ENCODE results near the gene XPNPEP3.

DNA sequence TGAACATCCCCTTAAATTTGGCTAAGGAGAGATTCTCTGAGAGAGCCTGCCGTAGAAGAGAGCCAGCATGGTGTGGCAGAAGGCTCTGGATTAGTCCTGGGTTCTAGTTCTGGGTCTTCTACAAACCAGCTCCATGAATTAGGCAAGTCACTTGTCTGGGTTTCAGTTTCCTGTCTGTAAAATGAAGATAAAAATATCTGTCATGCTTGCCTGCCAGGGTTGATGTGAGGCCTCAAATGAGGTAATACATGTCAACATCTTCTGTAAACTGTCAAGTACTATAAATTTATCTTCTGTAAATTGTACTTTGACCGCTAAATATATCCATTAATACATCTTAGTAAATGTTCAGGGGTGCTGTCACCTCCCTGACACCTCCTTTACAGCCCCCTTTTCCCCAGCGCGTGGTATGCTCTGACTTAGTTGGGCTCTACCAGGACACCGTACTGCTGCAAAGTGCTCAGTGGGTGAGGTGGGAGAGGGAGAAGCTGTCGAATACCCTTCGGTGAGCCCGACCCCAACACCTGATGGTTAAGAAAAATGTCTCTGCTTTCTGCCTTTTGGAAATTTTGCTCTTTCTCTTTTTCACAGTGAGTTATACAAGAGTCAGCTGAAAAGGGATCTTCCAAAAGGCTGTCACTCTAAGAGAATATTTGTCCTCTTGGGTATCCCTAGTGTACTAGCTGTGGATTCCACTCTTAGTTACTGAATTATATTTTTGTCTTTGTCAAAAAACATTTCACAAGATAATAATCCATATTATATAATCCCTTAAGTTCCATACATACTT is 109.2 kb downstream of the XPNPEP3 start:
- no peak for TF ChIP-seq POLR2AphosphoS5 (IDR thresholded peaks at IDR 0.05; ENCODE audit: low read depth, low read length)
- TF ChIP-seq, protein P1, sequence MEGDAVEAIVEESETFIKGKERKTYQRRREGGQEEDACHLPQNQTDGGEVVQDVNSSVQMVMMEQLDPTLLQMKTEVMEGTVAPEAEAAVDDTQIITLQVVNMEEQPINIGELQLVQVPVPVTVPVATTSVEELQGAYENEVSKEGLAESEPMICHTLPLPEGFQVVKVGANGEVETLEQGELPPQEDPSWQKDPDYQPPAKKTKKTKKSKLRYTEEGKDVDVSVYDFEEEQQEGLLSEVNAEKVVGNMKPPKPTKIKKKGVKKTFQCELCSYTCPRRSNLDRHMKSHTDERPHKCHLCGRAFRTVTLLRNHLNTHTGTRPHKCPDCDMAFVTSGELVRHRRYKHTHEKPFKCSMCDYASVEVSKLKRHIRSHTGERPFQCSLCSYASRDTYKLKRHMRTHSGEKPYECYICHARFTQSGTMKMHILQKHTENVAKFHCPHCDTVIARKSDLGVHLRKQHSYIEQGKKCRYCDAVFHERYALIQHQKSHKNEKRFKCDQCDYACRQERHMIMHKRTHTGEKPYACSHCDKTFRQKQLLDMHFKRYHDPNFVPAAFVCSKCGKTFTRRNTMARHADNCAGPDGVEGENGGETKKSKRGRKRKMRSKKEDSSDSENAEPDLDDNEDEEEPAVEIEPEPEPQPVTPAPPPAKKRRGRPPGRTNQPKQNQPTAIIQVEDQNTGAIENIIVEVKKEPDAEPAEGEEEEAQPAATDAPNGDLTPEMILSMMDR (IDR thresholded peaks at IDR 0.05) = no peak
- no peak for TF ChIP-seq CHD2 (IDR thresholded peaks at IDR 0.05; ENCODE audit: low read length, partially characterized antibody)
- TF ChIP-seq NFIC (IDR thresholded peaks at IDR 0.05; ENCODE audit: borderline replicate concordance) = no peak
- TF ChIP-seq NRF1 (IDR thresholded peaks at IDR 0.05; ENCODE audit: low read depth, low read length) = no peak
- TF ChIP-seq, protein P2, sequence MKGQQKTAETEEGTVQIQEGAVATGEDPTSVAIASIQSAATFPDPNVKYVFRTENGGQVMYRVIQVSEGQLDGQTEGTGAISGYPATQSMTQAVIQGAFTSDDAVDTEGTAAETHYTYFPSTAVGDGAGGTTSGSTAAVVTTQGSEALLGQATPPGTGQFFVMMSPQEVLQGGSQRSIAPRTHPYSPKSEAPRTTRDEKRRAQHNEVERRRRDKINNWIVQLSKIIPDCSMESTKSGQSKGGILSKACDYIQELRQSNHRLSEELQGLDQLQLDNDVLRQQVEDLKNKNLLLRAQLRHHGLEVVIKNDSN (IDR thresholded peaks at IDR 0.05; ENCODE audit: borderline replicate concordance, low read depth) = no peak
- no peak for TF ChIP-seq EP300 (IDR thresholded peaks at IDR 0.05; ENCODE audit: borderline replicate concordance in 1 of 2, low read depth in 1 of 2, low read length in 1 of 2)
- TF ChIP-seq, protein P3, sequence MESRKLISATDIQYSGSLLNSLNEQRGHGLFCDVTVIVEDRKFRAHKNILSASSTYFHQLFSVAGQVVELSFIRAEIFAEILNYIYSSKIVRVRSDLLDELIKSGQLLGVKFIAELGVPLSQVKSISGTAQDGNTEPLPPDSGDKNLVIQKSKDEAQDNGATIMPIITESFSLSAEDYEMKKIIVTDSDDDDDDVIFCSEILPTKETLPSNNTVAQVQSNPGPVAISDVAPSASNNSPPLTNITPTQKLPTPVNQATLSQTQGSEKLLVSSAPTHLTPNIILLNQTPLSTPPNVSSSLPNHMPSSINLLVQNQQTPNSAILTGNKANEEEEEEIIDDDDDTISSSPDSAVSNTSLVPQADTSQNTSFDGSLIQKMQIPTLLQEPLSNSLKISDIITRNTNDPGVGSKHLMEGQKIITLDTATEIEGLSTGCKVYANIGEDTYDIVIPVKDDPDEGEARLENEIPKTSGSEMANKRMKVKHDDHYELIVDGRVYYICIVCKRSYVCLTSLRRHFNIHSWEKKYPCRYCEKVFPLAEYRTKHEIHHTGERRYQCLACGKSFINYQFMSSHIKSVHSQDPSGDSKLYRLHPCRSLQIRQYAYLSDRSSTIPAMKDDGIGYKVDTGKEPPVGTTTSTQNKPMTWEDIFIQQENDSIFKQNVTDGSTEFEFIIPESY (IDR thresholded peaks at IDR 0.05; ENCODE audit: borderline replicate concordance, low read depth) = no peak
- TF ChIP-seq, protein P4, sequence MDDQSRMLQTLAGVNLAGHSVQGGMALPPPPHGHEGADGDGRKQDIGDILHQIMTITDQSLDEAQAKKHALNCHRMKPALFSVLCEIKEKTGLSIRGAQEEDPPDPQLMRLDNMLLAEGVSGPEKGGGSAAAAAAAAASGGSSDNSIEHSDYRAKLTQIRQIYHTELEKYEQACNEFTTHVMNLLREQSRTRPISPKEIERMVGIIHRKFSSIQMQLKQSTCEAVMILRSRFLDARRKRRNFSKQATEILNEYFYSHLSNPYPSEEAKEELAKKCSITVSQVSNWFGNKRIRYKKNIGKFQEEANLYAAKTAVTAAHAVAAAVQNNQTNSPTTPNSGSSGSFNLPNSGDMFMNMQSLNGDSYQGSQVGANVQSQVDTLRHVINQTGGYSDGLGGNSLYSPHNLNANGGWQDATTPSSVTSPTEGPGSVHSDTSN (IDR thresholded peaks at IDR 0.05) = no peak
- no peak for TF ChIP-seq TEAD4 (IDR thresholded peaks at IDR 0.05; ENCODE audit: borderline replicate concordance, insufficient read depth)
- TF ChIP-seq JUND (IDR thresholded peaks at IDR 0.05) = no peak

Measured in SK-N-SH (cell line).